ENCODE measurements around the gene SND1.
"Not testable (repeated sequence)": the region's sequence is repeated elsewhere in the genome, so short reads cannot be mapped to it uniquely, and the experiment has no call there.

The SND1 gene

GRCh38 chr7:127810696-127811660, 159.0 kb downstream of the SND1 start:
- no peak for DNase-seq

GRCh38 chr7:127812540-127812939, 160.5 kb downstream of the SND1 start:
- no peak for DNase-seq

GRCh38 chr7:127813991-127814541, 162.1 kb downstream of the SND1 start:
- DNase-seq = no peak

- DNase-seq = no peak
Observed at GRCh38 chr7:127815631-127816145, 163.7 kb downstream of the SND1 start.

GRCh38 chr7:127816354-127817190, 164.6 kb downstream of the SND1 start:
- DNase-seq = no peak

- no peak for DNase-seq
Observed at GRCh38 chr7:127817466-127817865, 165.5 kb downstream of the SND1 start.

- no peak for DNase-seq
Observed at GRCh38 chr7:127818306-127818705, 166.3 kb downstream of the SND1 start.

- DNase-seq = no peak
Observed at GRCh38 chr7:127819975-127820731, 168.2 kb downstream of the SND1 start.

GRCh38 chr7:127820732-127821085, 168.7 kb downstream of the SND1 start:
- no peak for DNase-seq

- DNase-seq = no peak
Observed at GRCh38 chr7:127821146-127821545, 169.2 kb downstream of the SND1 start.

- no peak for DNase-seq
Observed at GRCh38 chr7:127822822-127823508, 171.0 kb downstream of the SND1 start.

- DNase-seq = no peak
Observed at GRCh38 chr7:127824682-127825081, 172.7 kb downstream of the SND1 start.

GRCh38 chr7:127828843-127829500, 177.0 kb downstream of the SND1 start:
- DNase-seq = no peak

GRCh38 chr7:127831318-127832219, 179.6 kb downstream of the SND1 start:
- DNase-seq = no peak

- no peak for DNase-seq
Observed at GRCh38 chr7:127832592-127832991, 180.6 kb downstream of the SND1 start.

- DNase-seq = no peak
Observed at GRCh38 chr7:127833641-127834040, 181.6 kb downstream of the SND1 start.

- no peak for DNase-seq
Observed at GRCh38 chr7:127835679-127836078, 183.7 kb downstream of the SND1 start.

- not testable (repeated sequence) for DNase-seq
Observed at GRCh38 chr7:127837816-127838410, 185.9 kb downstream of the SND1 start.

- no peak for DNase-seq
Observed at GRCh38 chr7:127838816-127839415, 186.9 kb downstream of the SND1 start.

All from activated CD8-positive, alpha-beta memory T cell treated with anti-CD3 and anti-CD28 coated beads, Interleukin-2, amount 50 U/mL, for 48 hours (primary cell).